Mucosa of stomach (tissue), 1 donor: Measurements from ENCODE around the gene STARD10.

ENCODE experiments used
- H3K27me3 ChIP-seq: one replicate; pipeline ENCODE4 v1.7.0; 2013; ENCODE audit warnings: mild to moderate bottlenecking, low read length; ENCODE audit not compliant: control insufficient read depth, insufficient read depth
- H3K36me3 ChIP-seq: one replicate; pipeline ENCODE4 v1.7.0; 2013; ENCODE audit warnings: low read length; ENCODE audit not compliant: control insufficient read depth, insufficient read depth
- H3K4me1 ChIP-seq: one replicate; pipeline ENCODE4 v1.7.0; 2013; ENCODE audit warnings: mild to moderate bottlenecking, low read length; ENCODE audit not compliant: control insufficient read depth, insufficient read depth
- H3K4me3 ChIP-seq: one replicate; pipeline ENCODE4 v1.7.0; 2013; ENCODE audit warnings: low read length
- H3K9ac ChIP-seq: one replicate; pipeline ENCODE4 v1.7.0; 2013; ENCODE audit warnings: mild to moderate bottlenecking, low read length, moderate library complexity
- H3K9me3 ChIP-seq: one replicate; pipeline ENCODE4 v1.7.0; 2013; ENCODE audit warnings: mild to moderate bottlenecking, low read length, moderate library complexity; ENCODE audit not compliant: control insufficient read depth
- donor health status: Pancreatic carcinoma.

STARD10 gene

DNA sequence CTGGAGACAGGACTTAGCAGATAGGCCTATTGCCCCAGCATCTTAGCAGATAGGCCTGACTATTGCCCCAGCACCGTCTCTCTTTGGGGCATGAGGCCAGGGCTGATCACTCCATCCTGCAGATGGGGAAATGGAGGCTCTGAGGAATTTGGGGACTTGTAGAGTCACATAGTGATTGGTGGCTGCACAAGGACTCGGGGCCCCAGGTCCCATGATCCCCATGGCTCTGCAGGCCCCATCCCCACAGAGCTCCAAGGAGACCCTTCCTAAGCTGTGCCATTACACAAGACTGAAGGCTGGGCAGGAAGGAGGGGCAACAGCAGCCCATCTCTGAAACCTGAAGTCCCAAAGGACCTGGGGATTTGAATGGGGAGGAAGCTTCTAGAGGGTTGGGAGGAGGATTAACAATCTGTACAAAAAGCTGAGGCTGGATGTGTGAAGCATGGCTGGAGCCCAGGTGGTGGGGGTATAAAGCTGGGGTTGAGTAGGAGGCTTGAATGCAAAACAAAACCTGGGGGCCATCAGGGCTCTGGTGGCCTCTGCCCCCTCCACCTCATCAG is 43.2 kb downstream of the STARD10 start:
- Histone ChIP-seq H3K27me3 (no peaks in the 10 kb centered on the region), H3K4me3 (no peak overlapping the region), H3K4me1 (peaks cover 23% of the 10 kb centered on the region), H3K9me3 (no peaks in the 10 kb centered on the region), H3K36me3 (no peaks in the 10 kb centered on the region), H3K9ac (no peak overlapping the region)

DNA sequence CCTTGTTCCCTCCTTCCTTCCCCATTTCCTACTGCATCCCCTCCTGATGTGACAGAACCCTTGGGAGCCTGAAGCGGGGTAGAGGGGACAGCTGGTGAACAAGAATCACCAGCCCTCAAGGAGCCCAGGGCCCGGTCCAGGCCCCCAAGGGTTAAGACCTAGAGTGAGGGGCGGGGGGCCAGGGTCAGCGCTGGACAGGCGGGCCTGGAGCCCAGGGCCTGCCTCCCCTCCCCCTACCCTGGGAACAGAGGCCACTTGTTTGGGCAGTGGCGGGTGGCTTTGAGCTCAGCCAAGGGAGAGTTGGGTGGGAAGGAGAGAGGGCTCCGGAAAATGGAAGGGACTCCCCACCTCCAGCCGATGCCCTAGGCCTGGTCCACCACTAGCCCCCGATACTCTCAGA is 43.8 kb downstream of the STARD10 start:
- Histone ChIP-seq H3K9ac (no peak overlapping the region), H3K27me3 (no peaks in the 10 kb centered on the region), H3K4me3 (no peak overlapping the region), H3K36me3 (no peaks in the 10 kb centered on the region), H3K9me3 (no peaks in the 10 kb centered on the region), H3K4me1 (peaks cover 23% of the 10 kb centered on the region)

DNA sequence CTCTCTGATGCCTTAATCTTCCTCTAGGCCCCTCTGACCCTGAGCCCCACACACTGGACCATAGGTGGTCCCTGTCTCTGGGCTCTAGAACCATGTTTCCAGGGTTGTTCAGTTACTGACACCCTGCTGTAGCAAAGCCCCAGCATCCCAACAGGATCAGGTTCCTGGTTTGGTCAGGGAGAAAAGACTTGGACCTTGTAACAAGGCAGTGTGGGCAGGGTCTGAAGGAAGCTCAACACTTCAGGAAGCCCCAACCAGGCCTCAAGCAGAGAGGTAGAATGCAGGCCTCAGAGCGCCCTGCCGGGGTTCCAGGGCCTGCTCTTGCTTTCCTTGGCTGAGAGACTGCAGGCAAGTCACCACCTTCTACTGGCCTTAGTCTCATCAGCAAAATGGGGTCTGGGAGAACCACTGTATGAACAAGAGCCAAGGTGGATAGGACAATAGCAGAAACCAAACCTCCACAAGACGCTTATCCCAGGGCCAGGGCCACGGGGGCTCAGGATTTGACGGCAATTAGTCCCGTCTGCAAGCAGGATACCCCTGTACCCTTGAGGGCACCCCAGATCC is 46.5 kb downstream of the STARD10 start:
- H3K9me3 ChIP-seq, result no peaks in the 10 kb centered on the region
- no peak overlapping the region for H3K9ac ChIP-seq
- H3K4me1 ChIP-seq, result peaks cover 5% of the 10 kb centered on the region
- no peaks in the 10 kb centered on the region for H3K36me3 ChIP-seq
- no peaks in the 10 kb centered on the region for H3K27me3 ChIP-seq
- no peak overlapping the region for H3K4me3 ChIP-seq

DNA sequence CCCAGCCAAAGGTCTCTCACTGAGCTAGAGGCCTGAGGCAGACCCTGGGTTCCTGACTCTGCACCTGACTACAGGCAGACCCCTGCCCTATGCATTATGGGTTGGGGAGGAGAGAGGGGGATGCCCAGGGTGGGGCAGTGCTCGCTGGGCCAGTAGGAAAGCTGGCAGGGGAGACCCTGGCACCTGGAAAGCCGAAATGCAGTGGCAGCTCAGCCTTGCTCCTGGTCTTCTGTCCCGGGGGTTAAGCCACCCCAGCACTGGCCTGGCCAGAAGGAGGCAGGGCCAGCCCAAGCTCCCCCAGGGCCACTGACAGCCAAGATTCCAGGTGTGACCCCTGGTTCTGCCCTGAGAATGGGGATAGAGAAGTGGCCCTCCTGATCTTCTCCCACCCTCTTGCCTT is 47.0 kb downstream of the STARD10 start:
- H3K27me3 ChIP-seq, result no peaks in the 10 kb centered on the region
- no peaks in the 10 kb centered on the region for H3K36me3 ChIP-seq
- no peak overlapping the region for H3K9ac ChIP-seq
- H3K4me1 ChIP-seq, result peaks cover 2% of the 10 kb centered on the region
- H3K9me3 ChIP-seq, result no peaks in the 10 kb centered on the region
- no peak overlapping the region for H3K4me3 ChIP-seq

DNA sequence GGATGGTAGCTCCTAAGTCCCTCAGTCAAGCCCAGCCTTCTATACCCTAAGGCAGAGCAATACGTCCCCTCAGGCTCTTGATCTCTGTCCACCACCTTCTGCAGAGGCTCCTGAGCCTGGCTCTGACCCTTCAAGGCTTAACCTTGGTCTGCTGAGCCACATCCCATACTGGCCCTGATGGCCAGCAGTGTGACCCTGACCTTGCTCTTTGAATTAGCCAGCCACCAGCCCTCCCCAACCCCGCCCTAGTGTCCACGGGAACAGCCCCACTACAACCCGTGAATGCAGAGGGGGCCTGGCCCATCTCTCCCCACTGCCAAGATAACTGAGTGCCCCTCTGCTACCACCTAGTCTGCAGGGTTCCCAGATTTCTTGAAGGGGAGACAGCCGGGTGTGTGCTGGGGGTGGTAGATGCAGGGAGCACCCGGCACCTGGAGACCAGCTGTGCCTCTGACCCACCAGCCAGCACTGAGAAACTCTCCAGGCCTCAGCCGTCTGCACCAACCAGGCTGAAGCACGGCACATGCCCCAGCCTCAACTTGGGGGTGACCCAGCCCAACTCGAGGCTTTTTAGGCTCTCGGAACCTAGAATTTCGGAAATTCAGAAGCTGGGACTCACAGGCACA is 47.8 kb downstream of the STARD10 start:
- Histone ChIP-seq H3K4me1 (no peaks in the 10 kb centered on the region), H3K27me3 (no peaks in the 10 kb centered on the region), H3K4me3 (no peak overlapping the region), H3K9ac (no peak overlapping the region), H3K9me3 (no peaks in the 10 kb centered on the region), H3K36me3 (no peaks in the 10 kb centered on the region)

DNA sequence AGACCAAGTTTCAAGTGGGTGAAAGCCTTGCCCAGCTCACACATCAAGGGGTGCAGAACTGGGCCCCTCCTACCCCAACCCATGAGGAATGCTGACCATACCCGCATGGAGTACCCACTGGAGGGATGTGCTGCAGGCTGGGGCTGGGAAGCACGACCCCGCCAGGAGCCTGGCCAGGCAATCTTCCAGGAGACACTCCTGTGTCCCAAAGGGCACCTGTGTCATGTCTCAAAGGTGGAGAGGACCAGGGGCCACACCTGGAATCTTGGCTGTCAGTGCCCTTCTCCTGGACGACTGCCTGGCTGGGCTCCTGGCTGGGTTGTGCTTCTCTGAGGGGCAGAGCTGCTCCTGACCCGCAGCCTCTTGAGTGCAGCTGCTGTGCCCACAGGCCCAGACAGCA is 48.3 kb downstream of the STARD10 start:
- Histone ChIP-seq H3K4me1 (no peaks in the 10 kb centered on the region), H3K9me3 (no peaks in the 10 kb centered on the region), H3K4me3 (no peak overlapping the region), H3K36me3 (no peaks in the 10 kb centered on the region), H3K27me3 (no peaks in the 10 kb centered on the region), H3K9ac (no peak overlapping the region)

DNA sequence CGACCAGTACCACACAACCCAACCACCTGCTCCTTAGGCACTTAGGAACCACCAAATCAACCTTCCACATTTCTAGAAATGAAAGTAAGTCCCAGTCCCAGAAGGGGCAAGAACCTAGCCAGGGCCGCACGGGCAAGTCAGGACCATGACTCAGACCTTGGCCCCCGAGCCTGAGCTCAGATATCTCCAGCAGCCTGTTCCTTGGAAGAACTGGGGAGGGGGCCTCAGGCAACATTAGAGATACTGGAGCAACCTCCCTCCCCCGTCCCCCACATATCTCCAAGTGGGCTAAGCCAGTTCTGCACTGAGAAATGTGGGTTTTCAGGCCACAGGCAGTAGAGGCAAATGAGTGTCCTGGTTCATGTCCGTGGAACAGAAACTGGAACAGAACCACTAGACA is 49.4 kb downstream of the STARD10 start:
- peaks cover 4% of the 10 kb centered on the region for H3K4me1 ChIP-seq
- no peak overlapping the region for H3K4me3 ChIP-seq

DNA sequence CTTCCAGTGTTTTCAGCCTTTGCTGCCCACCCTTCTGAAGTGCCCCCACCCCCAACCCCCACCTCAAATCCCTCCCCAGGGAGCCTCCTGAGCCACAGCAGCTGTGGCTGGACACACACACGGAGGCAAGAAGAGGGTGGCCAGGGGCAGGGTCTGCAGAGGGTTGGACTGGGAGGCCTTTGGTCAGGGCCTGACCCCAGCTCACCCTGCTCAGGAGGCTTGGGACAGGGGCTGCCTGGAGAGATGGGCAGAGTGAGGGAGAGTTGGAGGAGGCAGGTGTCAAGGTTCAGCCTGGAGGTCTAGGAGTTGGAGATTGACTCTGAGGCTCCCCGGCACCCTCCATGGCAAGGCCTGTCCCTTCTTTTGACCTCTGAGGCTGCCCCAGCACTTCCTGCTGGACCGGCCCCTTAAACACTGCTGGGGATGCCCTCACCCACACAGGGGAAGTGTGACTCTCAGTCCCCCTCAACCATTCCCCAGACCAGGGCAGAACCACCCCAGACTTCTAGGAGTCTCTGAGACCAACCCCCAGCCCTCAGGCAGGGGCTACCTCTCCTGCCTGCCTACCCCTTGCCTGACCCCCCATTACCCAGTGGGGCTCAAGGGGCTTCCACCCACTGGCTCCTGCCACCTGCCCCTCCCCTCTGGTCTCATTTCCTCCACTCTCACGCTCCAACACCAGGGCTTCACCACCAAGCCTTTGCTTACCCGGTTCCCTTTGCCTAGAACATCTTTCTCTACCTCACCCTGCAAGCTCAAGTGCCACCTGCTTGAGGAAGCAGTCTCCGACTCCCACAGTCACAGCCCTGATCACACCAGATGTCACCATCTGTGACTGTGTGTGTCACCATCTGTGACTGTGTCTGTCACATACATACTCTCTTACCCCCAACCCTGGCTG is 50.3 kb downstream of the STARD10 start:
- no peak overlapping the region for H3K9ac ChIP-seq
- no peaks in the 10 kb centered on the region for H3K36me3 ChIP-seq
- H3K9me3 ChIP-seq, result no peaks in the 10 kb centered on the region
- H3K4me1 ChIP-seq, result peaks cover 6% of the 10 kb centered on the region
- H3K27me3 ChIP-seq, result no peaks in the 10 kb centered on the region
- no peak overlapping the region for H3K4me3 ChIP-seq

More for the DNA sequence above, 49.4 kb downstream of the STARD10 start:
- Histone ChIP-seq H3K9ac (no peak overlapping the region), H3K36me3 (no peaks in the 10 kb centered on the region), H3K27me3 (no peaks in the 10 kb centered on the region), H3K9me3 (no peaks in the 10 kb centered on the region)

DNA sequence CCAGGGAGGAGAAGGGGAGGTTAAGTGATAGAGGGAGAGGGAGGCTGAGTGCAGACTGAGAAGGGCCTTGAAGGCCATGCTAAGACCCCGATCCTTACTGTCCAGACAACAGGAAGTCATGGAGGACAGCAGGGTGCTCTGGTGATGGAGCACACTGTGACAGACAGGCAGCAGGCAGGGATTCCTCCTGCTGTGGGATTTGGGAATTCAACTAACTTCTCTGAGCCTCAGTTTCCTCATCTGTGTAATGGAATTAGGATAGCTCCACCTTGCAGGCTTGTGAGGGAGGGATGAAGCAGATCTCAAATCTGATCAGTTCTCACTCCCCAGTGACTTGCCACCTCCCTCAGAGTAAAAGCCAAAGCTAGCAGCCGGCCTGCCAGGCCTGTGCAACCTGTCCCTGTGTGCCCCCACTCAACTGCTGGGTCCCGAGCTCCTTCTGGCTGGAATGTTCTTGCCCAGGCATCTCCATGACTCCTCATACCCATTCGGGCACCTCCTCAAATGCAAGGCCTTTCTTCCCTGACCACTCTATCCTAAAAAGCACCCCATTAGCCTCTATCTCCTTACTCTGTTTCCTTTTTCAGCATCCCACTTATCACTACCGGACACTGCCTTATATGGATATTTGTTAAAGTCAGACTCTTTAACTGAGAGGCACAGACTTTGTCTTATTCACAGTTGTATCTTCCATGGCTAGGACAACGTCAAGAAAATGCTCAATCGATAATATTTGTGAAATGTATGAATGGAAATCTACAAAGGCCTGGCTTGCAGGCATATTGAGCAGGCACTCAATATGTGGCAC is 51.1 kb downstream of the STARD10 start:
- no peak overlapping the region for H3K9ac ChIP-seq
- no peaks in the 10 kb centered on the region for H3K9me3 ChIP-seq

DNA sequence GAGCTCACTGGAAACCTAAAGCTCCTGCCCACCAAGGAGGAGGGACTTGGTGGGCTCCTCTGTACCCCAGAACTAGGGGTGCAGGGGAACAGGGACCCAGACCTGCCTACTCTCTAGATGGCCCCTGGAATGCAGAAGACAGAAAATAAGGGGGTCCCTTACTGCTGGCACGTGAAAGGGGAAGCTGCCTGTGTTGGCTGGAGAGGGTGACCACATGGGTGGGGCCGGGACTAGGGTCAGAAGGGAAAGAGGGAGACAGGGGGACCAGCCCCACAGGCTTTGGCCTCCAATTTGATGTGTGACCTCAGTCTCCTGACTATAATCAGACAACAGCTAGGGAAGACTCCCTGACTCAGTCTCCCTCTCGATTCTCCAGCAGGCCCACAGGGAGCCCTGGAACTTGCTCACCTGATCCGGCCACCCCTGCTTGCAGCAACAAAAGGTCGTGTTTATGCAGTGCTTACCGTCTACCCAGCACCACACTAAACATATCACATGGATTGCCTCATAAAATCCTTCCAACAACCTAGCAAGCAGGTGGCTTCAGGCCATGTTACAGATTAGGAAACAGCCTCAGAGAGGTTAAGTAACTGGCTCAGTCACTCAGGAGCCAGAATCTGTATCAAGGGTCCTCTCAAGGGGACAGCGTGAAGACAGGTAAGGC is 51.9 kb downstream of the STARD10 start:
- Histone ChIP-seq H3K9me3 (no peaks in the 10 kb centered on the region), H3K4me1 (peaks cover 16% of the 10 kb centered on the region), H3K27me3 (no peaks in the 10 kb centered on the region), H3K9ac (no peak overlapping the region), H3K36me3 (no peaks in the 10 kb centered on the region), H3K4me3 (no peak overlapping the region)

More for the DNA sequence above, 51.1 kb downstream of the STARD10 start:
- H3K36me3 ChIP-seq, result no peaks in the 10 kb centered on the region
- H3K27me3 ChIP-seq, result no peaks in the 10 kb centered on the region
- no peak overlapping the region for H3K4me3 ChIP-seq
- peaks cover 14% of the 10 kb centered on the region for H3K4me1 ChIP-seq

DNA sequence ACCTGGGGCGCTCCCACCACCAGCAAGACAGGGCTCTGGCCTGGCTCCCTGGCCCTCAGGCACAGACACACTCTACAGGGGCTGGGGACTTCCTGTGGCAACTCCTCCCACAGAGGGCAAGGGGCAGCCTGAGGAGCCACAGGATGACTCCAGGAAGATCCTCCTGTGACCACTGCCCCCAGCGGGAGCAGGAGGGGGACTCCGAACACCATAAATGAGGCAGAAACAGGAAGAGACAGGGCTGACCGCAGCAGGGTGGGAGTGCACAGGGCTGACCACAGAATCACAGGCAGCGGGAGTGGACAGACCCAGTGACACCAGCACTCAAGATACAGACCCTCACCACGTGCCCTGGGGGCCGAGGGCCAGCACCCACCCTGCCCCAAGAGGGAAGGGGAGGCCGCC is 52.4 kb downstream of the STARD10 start:
- peaks cover 16% of the 10 kb centered on the region for H3K4me1 ChIP-seq
- H3K9ac ChIP-seq, result no peak overlapping the region
- no peaks in the 10 kb centered on the region for H3K27me3 ChIP-seq
- H3K36me3 ChIP-seq, result no peaks in the 10 kb centered on the region
- H3K4me3 ChIP-seq, result no peak overlapping the region
- H3K9me3 ChIP-seq, result no peaks in the 10 kb centered on the region
